ENCODE measurements around the gene ADORA2A.

ADORA2A gene

GRCh38 chr22:24403346-24403745 is 24.1 kb upstream of the ADORA2A start:
- no peak for DNase-seq (ENCODE audit: low read depth in 2 of 2)

GRCh38 chr22:24404561-24405275 is 22.7 kb upstream of the ADORA2A start:
- no peak for DNase-seq (ENCODE audit: low read depth in 2 of 2)

- DNase-seq (ENCODE audit: low read depth in 2 of 2), result no peak
Observed at GRCh38 chr22:24405631-24406321, 21.6 kb upstream of the ADORA2A start.

- no peak for DNase-seq (ENCODE audit: low read depth in 2 of 2)
Observed at GRCh38 chr22:24406322-24407277, 20.8 kb upstream of the ADORA2A start.

- DNase-seq (ENCODE audit: low read depth in 2 of 2), result no peak
Observed at GRCh38 chr22:24407278-24407665, 20.1 kb upstream of the ADORA2A start.

- DNase-seq (ENCODE audit: low read depth in 2 of 2), result no peak
Observed at GRCh38 chr22:24407884-24408283, 19.5 kb upstream of the ADORA2A start.

- DNase-seq (ENCODE audit: low read depth in 2 of 2), result no peak
Observed at GRCh38 chr22:24408630-24409029, 18.8 kb upstream of the ADORA2A start.

- no peak for DNase-seq (ENCODE audit: low read depth in 2 of 2)
Observed at GRCh38 chr22:24409707-24410106, 17.7 kb upstream of the ADORA2A start.

- no peak for DNase-seq (ENCODE audit: low read depth in 2 of 2)
Observed at GRCh38 chr22:24410110-24410856, 17.1 kb upstream of the ADORA2A start.

- DNase-seq (ENCODE audit: low read depth in 2 of 2), result no peak
Observed at GRCh38 chr22:24411256-24412004, 16.0 kb upstream of the ADORA2A start.

- no peak for DNase-seq (ENCODE audit: low read depth in 2 of 2)
Observed at GRCh38 chr22:24412274-24412673, 15.1 kb upstream of the ADORA2A start.

GRCh38 chr22:24413271-24413670 is 14.1 kb upstream of the ADORA2A start:
- DNase-seq (ENCODE audit: low read depth in 2 of 2), result no peak

- no peak for DNase-seq (ENCODE audit: low read depth in 2 of 2)
Observed at GRCh38 chr22:24413736-24414385, 13.5 kb upstream of the ADORA2A start.

- DNase-seq (ENCODE audit: low read depth in 2 of 2), result no peak
Observed at GRCh38 chr22:24414523-24414922, 12.9 kb upstream of the ADORA2A start.

GRCh38 chr22:24414984-24415945 is 12.1 kb upstream of the ADORA2A start:
- no peak for DNase-seq (ENCODE audit: low read depth in 2 of 2)

- DNase-seq (ENCODE audit: low read depth in 2 of 2), result no peak
Observed at GRCh38 chr22:24416095-24416494, 11.3 kb upstream of the ADORA2A start.

GRCh38 chr22:24416611-24417010 is 10.8 kb upstream of the ADORA2A start:
- no peak for DNase-seq (ENCODE audit: low read depth in 2 of 2)

GRCh38 chr22:24417200-24417599 is 10.2 kb upstream of the ADORA2A start:
- no peak for DNase-seq (ENCODE audit: low read depth in 2 of 2)
